Astrocyte of the spinal cord (primary cell): ENCODE results near the gene INSRR.
A peak's percentile ranks its signal among the peaks of the same experiment; 100 is the strongest.

Experiments
- DNase-seq: peaks from one replicate; pipeline ENCODE4 v3.0.0; 2011; ENCODE audit warnings: low read depth, low spot score
- H3K4me3 ChIP-seq: 2 replicates; pipeline ENCODE4 v1.5.1; 2011; ENCODE audit warnings: low read depth, mild to moderate bottlenecking, low read length, moderate library complexity
- in situ Hi-C: cut with HindIII; loops from 2 replicates; pipeline ENCODE4 v1.10.0; 2017; ENCODE audit warnings: low sequenced_read_pairs
- TF ChIP-seq, protein P1 (sequence below): IDR thresholded peaks from 2 replicates; pipeline ENCODE4 v1.5.1; 2012; ENCODE audit warnings: low read depth, mild to moderate bottlenecking, low read length, inconsistent platforms

The INSRR gene

DNA sequence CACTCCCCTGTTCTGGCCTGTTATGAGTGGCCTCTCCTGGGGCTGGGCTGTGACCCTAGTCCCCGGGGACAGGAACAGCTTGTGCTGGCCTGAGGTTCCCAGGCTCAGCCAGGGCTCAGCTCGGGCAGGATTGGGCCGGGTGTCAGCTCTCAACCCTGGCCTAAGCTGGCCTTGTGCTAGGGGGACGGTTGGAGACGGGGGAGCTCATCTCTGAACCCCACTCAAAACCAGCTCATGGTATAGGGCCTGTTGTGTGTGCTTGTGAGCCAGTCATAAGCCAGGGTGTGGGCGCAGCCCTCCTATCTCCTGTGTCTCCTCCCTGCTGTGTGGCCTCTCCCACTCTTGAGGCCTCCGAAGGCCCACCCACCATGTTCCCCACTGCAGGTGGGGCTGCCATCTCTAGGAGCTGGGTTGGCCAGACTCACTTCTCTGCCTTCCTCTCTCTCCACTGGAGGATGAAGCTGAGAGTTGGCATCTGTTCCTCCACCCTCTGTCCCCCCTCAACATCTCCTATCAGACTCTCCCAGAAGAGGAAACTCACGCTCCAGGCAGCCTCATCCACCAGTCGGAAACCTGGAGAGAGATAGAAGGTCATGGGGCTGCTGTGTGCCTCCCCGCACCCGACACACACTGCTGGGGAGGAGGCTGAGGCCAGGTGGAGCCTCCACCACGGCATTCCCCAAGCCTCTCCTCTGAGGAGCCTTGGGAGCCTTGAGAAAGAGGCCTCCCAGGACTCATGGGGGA is 36.0 kb upstream of the INSRR start:
- H3K4me3 ChIP-seq = peak overlapping the region; percentile 50
- TF ChIP-seq, protein P1, sequence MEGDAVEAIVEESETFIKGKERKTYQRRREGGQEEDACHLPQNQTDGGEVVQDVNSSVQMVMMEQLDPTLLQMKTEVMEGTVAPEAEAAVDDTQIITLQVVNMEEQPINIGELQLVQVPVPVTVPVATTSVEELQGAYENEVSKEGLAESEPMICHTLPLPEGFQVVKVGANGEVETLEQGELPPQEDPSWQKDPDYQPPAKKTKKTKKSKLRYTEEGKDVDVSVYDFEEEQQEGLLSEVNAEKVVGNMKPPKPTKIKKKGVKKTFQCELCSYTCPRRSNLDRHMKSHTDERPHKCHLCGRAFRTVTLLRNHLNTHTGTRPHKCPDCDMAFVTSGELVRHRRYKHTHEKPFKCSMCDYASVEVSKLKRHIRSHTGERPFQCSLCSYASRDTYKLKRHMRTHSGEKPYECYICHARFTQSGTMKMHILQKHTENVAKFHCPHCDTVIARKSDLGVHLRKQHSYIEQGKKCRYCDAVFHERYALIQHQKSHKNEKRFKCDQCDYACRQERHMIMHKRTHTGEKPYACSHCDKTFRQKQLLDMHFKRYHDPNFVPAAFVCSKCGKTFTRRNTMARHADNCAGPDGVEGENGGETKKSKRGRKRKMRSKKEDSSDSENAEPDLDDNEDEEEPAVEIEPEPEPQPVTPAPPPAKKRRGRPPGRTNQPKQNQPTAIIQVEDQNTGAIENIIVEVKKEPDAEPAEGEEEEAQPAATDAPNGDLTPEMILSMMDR = no peak
- DNase-seq = no peak
- in situ Hi-C loops = no loop called here

DNA sequence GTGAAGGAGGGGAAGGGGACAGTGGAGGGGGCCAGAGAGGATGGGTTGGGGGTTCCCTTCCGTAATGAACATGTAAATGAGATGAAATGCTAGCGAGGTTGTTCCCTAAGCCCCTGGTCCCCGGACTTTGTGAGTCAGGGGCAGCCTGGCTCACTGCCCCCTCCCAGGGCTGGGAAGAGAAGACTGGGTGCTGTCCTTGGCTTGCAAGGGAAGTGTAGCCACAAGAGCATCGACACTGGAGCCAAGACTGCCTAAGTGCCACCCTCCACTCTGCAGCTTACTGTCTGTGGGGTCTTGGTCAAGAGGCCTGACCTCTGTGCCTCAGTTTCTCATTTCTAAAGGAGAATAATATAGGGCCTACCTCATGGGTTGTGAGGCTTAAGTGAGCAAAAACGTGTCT is 35.1 kb upstream of the INSRR start:
- H3K4me3 ChIP-seq = peak overlapping the region; percentile 50
- TF ChIP-seq, protein P1 = no peak
- in situ Hi-C loops = no loop called here
- no peak for DNase-seq

DNA sequence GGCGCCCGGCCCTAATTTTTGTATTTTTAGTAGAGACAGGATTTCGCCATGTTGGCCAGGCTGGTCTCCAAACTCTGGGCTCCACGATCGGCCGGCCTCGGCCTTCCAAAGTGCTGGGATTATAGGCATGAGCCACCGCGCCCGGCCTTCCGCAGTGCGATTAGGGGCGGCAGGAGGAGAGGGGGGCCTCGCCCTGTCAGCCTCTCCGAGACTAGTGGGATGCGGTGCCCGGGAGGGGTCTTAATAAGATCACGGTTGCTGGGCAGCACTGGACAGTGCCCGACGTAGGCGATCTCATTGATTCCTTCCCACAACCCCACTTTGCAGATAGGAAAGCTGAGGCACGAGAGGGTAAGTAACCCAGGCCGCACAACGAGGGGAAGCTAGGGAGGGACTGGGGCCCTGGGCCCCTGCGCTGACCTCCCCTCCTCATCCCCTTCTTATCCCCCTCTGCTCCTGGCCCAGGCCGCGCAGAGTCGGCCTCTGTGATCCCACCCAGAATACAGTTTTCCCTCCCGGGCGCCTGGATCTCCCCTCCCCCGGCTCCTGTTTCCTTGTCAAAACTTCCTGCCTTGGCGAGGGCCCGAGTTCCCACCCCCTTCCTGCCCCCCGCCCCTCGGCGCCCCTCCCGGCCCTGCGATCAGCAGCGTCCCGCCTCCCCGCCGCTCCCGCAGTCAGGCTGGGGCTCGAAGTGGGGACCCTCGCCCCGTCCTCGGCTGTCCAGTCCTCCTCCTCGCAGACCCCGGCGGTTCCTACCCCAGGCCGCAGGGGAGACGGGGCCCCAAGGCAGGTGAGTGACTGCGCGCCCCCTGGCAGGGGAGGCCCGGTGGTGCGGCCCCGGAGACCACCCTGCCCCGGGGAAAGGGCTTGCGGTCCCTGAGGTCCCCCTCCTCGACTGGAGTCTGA is 34.4 kb upstream of the INSRR start, which contains the start of gene PEAR1:
Gene PEAR1 (plus strand): TSS at position 671 of the 906 bp plus-strand sequence. CDS start 10,209 bp downstream, outside the sequence.
- no peak for DNase-seq
- TF ChIP-seq, protein P1 = peak; percentile 5
- in situ Hi-C loops = no loop called here

DNA sequence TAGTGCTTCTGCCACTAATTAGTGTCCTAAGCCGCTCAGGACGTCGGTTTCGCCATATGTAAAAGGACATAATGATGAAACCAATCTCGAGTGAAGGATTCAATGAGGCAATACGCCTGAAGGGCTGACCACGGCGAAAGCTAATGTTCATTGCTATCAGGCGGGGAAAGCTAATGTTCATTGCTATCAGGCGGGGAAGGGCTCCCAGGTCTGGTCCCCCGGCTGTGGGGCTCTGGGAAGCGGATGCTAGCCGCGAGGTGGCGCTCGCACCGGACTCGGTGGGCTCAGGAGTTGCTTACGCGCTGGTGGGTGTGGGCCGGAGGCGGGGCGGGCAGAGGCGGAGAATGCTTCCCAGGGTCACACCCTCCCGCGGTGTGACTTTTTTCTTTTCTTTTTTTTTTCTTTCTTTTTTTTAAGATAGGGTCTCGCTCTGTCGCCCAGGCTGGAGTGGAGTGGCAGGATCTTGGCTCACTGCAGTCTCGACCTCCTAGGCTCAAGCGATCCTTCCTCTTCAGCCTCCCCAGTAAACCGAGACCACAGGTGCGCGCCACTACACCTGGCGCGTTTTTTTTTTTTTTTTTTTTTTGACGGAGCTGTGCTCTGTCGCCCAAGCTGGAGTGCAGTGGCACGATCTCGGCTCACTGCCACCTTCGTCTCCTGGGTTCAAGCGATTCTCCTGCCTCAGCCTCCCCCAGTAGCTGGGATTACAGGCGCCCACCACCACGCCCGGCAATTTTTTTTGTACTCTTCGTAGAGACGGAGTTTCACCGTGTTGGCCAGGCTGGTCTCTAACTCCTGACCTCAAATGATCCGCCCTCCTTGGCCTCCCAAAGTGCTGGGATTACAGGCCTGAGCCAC is 33.5 kb upstream of the INSRR start:
- peak; percentile 88 for DNase-seq
- TF ChIP-seq, protein P1 = peak; percentile 95
- peak overlapping the region; percentile 32 for H3K4me3 ChIP-seq
- in situ Hi-C loops = no loop called here

More for the DNA sequence above, 34.4 kb upstream of the INSRR start, which contains the start of gene PEAR1:
- peak within 1 kb of the TSS; percentile 50 for H3K4me3 ChIP-seq

DNA sequence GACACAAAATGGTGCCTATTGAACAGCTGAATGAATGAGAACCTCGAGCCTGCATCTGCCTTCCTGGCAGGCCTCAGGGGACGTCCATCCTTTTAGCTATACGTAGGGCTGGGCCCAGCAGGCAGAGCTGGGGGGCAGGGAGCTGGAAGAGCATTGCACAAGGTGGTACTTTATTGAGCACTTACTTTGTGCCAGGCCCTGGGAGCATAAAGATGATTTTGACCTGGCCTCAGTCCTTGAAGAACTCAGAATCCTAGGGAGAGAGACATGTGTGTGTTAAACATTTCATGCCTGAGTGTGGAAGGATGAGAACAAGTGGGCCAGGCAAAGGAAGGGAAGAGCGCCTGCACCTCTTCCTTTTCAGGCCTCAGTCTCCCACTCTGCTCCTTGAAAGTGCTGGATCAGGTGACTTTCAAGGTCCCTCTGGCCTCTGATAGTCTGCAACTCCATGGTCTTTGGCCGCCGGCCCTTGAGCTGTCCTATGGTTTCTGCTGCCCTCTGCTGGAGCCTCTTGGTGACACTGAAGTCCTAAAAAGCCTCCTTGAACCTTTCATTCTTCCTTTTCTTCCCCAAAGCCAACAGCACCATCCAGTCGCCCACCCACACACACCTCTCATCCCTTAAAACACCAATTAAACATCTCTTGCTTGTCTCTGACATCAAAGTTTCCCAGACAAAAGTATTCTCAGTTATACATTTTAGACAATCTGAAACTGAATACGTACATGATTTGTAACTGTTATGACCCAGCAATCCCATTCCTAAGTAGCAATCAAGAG is 31.1 kb upstream of the INSRR start:
- no peak overlapping the region for H3K4me3 ChIP-seq
- in situ Hi-C loops = no loop called here
- TF ChIP-seq, protein P1 = peak; percentile 81
- DNase-seq = peak; percentile 79
